ENCODE data around the gene MCU. TPM values are rescaled to one million over a fixed set of nuclear protein-coding genes. Genes with fewer than 3 reads are reported as not detected.
A peak's percentile ranks its signal among the peaks of the same experiment; 100 is the strongest.
"Not testable (repeated sequence)": the region's sequence is repeated elsewhere in the genome, so short reads cannot be mapped to it uniquely, and the experiment has no call there.

Gene MCU
- total RNA-seq, 3 donors from 2014 or later (not counting 1 experiment from before 2014, with no cell fraction given): 13.1 to 15.6 (median 14.1) TPM

- Mint-ChIP-seq H3K27me3 (ENCODE audit: low read depth in 2 of 2) (peaks cover 0 to 6% of the 10 kb centered on the region in 2 donors), H3K4me1 (no peaks in the 10 kb centered on the region), H3K4me3 (no peak overlapping the region), H3K9me3 (no peaks in the 10 kb centered on the region), H3K27ac (no peak overlapping the region), H3K36me3 (no peaks in the 10 kb centered on the region)
- DNase-seq (no peak), ATAC-seq (no peak)
- H3K27ac ChIP-seq (ENCODE audit: low read length): no peak overlapping the region
- WGBS (ENCODE audit: insufficient coverage): 95% methylated on average over 1 of the region's 1 CpG
- intact Hi-C loops (cut with micrococcal nuclease): no loop called here
- no peaks in the 10 kb centered on the region for H3K27me3 ChIP-seq (ENCODE audit: control insufficient read depth, insufficient read depth, low read length)
- no peaks in the 10 kb centered on the region for H3K4me1 ChIP-seq (ENCODE audit: control insufficient read depth, insufficient read depth, low read length)
- H3K9me3 ChIP-seq (ENCODE audit: control insufficient read depth, insufficient read depth, low read length): no peaks in the 10 kb centered on the region
- H3K36me3 ChIP-seq (ENCODE audit: control insufficient read depth, insufficient read depth, low read length): no peaks in the 10 kb centered on the region
- no peak for TF ChIP-seq CTCF (IDR thresholded peaks at IDR 0.05)
- no peak overlapping the region for H3K4me3 ChIP-seq (ENCODE audit: low read length)
Measured at GRCh38 chr10:72899545-72899944, 207.6 kb downstream of the MCU start.

GRCh38 chr10:72903941-72904446 lies 212.1 kb downstream of the MCU start:
- DNase-seq: not testable (repeated sequence)

GRCh38 chr10:72904806-72905205 lies 212.9 kb downstream of the MCU start:
- Histone ChIP-seq H3K36me3 (ENCODE audit: control insufficient read depth, insufficient read depth, low read length) (no peaks in the 10 kb centered on the region), H3K27ac (ENCODE audit: low read length) (no peak overlapping the region), H3K4me3 (ENCODE audit: low read length) (no peak overlapping the region), H3K27me3 (ENCODE audit: control insufficient read depth, insufficient read depth, low read length) (no peaks in the 10 kb centered on the region), H3K9me3 (ENCODE audit: control insufficient read depth, insufficient read depth, low read length) (no peaks in the 10 kb centered on the region), H3K4me1 (ENCODE audit: control insufficient read depth, insufficient read depth, low read length) (no peaks in the 10 kb centered on the region)
- no peak for DNase-seq
- no peak for TF ChIP-seq CTCF (IDR thresholded peaks at IDR 0.05)
- no peak overlapping the region for H3K4me3 Mint-ChIP-seq
- H3K27ac Mint-ChIP-seq: no peak overlapping the region
- WGBS (ENCODE audit: insufficient coverage): 79% methylated on average over 3 of the region's 3 CpGs
- no peaks in the 10 kb centered on the region for H3K36me3 Mint-ChIP-seq
- H3K4me1 Mint-ChIP-seq: peaks cover 9% of the 10 kb centered on the region in 2 donors
- ATAC-seq: no peak
- intact Hi-C loops (cut with micrococcal nuclease): no loop called here
- no peaks in the 10 kb centered on the region for H3K27me3 Mint-ChIP-seq (ENCODE audit: low read depth in 2 of 2)
- H3K9me3 Mint-ChIP-seq: no peaks in the 10 kb centered on the region

More at GRCh38 chr10:72903941-72904446, 212.1 kb downstream of the MCU start:
- H3K36me3 ChIP-seq (ENCODE audit: control insufficient read depth, insufficient read depth, low read length); H3K36me3 Mint-ChIP-seq; intact Hi-C loops (cut with micrococcal nuclease); H3K27ac ChIP-seq (ENCODE audit: low read length); H3K9me3 Mint-ChIP-seq; H3K4me3 ChIP-seq (ENCODE audit: low read length); H3K4me1 ChIP-seq (ENCODE audit: control insufficient read depth, insufficient read depth, low read length); H3K9me3 ChIP-seq (ENCODE audit: control insufficient read depth, insufficient read depth, low read length); H3K27me3 ChIP-seq (ENCODE audit: control insufficient read depth, insufficient read depth, low read length); H3K4me3 Mint-ChIP-seq; H3K27me3 Mint-ChIP-seq (ENCODE audit: low read depth in 2 of 2); H3K27ac Mint-ChIP-seq; ATAC-seq; H3K4me1 Mint-ChIP-seq: not testable (repeated sequence)
- 98% methylated on average over 15 of the region's 15 CpGs for WGBS (ENCODE audit: insufficient coverage)

- Mint-ChIP-seq H3K36me3 (no peaks in the 10 kb centered on the region), H3K4me3 (no peak overlapping the region), H3K27ac (peak overlapping the region in 1 of 2 donors; percentile 20), H3K27me3 (ENCODE audit: low read depth in 2 of 2) (no peaks in the 10 kb centered on the region), H3K9me3 (no peaks in the 10 kb centered on the region), H3K4me1 (peaks cover 9% of the 10 kb centered on the region in 2 donors)
- Histone ChIP-seq H3K27me3 (ENCODE audit: control insufficient read depth, insufficient read depth, low read length) (no peaks in the 10 kb centered on the region), H3K27ac (ENCODE audit: low read length) (no peak overlapping the region), H3K4me1 (ENCODE audit: control insufficient read depth, insufficient read depth, low read length) (no peaks in the 10 kb centered on the region), H3K4me3 (ENCODE audit: low read length) (no peak overlapping the region), H3K36me3 (ENCODE audit: control insufficient read depth, insufficient read depth, low read length) (no peaks in the 10 kb centered on the region), H3K9me3 (ENCODE audit: control insufficient read depth, insufficient read depth, low read length) (no peaks in the 10 kb centered on the region)
- intact Hi-C loops (cut with micrococcal nuclease): no loop called here
- DNase-seq: no peak
- TF ChIP-seq CTCF (IDR thresholded peaks at IDR 0.05): no peak
- WGBS (ENCODE audit: insufficient coverage): 67% methylated on average over 6 of the region's 6 CpGs
- ATAC-seq: peak in 1 of 3 donors; percentile 53
Measured at GRCh38 chr10:72906446-72906845, 214.5 kb downstream of the MCU start.

All from natural killer cell (primary cell).